D721Med (cell line): ENCODE data around the gene FILIP1L.

ENCODE experiments used
- DNase-seq: peaks from one replicate; pipeline ENCODE4 v3.0.0; 2011; ENCODE audit warnings: low spot score; ENCODE audit not compliant: insufficient read length
- FAIRE-seq: peaks from 2 replicates; lab custom pipeline; 2011; peaks lifted over from hg19 to GRCh38; lab: Jason Lieb, UNC
- TF ChIP-seq, protein P1 (sequence below): IDR thresholded peaks from 2 replicates; pipeline ENCODE4 v1.5.1; 2012; ENCODE audit warnings: mild to moderate bottlenecking, control low read depth; ENCODE audit not compliant: insufficient read depth; ENCODE audit errors: missing control alignments

FILIP1L gene

DNA sequence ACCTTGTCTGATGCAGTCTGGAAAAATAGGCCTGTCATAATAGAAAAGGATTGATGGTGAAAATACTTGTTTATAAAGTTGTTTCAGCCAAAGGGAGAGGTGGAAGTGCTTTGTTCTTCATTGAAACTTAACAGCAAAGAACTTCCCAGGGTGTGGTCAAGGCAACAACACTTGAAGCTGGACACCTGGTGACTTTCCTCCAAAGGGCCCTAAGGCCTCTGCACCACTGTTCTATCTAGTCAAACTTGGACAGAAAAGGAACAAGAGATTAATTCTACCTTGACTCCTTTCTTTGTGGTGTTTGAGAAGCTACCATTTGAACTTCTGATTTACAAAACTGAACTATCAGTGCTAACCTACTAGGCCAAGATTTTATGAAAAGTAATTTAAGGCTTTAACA, 194.6 kb downstream of the FILIP1L start:
- FAIRE-seq (no peak), DNase-seq (no peak)
- TF ChIP-seq, protein P1, sequence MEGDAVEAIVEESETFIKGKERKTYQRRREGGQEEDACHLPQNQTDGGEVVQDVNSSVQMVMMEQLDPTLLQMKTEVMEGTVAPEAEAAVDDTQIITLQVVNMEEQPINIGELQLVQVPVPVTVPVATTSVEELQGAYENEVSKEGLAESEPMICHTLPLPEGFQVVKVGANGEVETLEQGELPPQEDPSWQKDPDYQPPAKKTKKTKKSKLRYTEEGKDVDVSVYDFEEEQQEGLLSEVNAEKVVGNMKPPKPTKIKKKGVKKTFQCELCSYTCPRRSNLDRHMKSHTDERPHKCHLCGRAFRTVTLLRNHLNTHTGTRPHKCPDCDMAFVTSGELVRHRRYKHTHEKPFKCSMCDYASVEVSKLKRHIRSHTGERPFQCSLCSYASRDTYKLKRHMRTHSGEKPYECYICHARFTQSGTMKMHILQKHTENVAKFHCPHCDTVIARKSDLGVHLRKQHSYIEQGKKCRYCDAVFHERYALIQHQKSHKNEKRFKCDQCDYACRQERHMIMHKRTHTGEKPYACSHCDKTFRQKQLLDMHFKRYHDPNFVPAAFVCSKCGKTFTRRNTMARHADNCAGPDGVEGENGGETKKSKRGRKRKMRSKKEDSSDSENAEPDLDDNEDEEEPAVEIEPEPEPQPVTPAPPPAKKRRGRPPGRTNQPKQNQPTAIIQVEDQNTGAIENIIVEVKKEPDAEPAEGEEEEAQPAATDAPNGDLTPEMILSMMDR = no peak

DNA sequence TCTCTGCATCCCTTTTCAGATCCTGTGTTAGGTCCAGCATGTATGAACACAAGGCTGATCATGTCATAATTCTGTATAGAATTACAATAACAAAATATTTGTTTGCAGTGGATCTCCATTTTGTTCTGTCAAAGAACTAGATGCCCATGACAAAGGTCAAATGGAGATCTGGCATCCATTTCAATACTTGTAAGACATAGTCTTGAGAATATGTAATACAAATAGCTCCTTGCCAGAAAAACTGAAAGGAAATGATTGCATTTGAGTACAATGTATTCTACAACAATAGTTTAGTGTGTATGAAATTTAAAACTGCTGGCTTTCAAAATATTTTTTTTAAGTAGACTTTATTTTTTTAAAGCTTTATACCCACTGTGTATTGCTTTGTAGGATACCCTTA, 195.6 kb downstream of the FILIP1L start:
- FAIRE-seq (no peak), DNase-seq (no peak)
- TF ChIP-seq, protein P1 = no peak

DNA sequence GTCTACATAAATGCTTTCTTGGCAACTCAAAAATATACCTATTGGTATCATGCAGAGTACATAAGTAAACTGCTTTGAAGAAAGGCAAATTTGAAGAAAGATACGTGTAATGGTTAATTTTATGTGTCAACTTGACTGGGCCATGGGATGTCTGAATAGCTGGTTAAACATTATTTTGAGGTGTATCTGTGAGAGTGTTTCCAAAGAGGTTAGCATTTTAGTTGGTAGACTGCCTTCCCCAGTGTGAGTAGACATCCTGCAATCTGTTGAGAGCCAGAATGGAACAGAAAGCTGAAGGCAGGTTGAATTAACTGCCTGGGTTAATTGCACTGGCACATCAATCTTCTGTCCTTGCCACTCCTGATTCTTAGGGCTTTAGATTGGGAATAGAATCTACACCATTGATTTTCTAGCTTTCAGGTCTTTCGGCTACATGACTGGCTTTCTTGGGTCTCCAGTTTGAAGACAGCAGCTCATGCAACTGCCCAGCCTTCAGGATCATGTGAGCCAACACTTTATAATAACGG, 198.3 kb downstream of the FILIP1L start:
- TF ChIP-seq, protein P1 = no peak
- DNase-seq = no peak
- no peak for FAIRE-seq

DNA sequence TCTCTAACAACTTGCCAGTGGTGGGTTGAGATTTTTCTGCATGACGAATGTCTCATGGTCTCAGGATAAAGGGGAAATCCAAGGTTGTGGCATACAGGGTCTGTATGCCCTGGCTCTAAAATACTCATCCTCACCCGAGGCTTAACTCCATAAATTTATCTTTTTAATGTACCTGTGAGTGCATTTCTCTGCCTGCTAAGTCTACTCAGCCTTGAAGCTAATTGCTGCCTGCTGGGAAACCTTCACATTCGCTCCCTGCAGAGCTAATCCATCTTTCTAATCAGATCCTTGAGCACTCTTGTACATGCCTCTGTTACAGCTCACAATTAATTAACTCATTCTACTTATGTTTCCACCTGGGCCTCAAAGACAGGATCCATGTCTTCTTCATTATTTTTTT, 202.9 kb downstream of the FILIP1L start:
- DNase-seq (no peak), FAIRE-seq (no peak)
- TF ChIP-seq, protein P1 = no peak

DNA sequence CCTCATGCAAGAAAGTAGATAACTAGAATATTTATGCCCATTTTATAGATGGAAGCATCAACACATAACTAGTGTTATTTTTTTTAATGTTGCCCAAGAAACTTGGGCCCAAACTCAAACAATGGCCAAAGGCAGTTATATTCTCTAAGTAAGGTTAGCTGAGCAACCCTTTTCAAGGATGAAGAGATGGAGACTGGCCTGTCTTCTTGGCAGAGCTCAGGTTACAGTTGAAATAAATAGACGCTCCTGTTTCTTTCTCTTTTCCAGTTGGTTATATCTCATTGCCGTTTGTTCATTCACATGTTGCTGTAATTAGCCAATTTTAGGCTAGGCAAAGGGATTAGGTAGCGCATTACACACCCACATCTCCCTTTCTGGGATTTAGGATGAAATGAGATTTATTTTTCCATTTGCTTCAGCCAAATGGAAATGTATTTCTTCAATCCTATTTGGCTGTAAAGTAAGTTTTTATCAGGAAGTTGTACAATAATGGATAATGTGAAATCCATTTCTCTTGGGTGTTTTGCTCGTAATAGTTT, 203.5 kb downstream of the FILIP1L start:
- no peak for DNase-seq
- FAIRE-seq = no peak
- TF ChIP-seq, protein P1 = no peak

DNA sequence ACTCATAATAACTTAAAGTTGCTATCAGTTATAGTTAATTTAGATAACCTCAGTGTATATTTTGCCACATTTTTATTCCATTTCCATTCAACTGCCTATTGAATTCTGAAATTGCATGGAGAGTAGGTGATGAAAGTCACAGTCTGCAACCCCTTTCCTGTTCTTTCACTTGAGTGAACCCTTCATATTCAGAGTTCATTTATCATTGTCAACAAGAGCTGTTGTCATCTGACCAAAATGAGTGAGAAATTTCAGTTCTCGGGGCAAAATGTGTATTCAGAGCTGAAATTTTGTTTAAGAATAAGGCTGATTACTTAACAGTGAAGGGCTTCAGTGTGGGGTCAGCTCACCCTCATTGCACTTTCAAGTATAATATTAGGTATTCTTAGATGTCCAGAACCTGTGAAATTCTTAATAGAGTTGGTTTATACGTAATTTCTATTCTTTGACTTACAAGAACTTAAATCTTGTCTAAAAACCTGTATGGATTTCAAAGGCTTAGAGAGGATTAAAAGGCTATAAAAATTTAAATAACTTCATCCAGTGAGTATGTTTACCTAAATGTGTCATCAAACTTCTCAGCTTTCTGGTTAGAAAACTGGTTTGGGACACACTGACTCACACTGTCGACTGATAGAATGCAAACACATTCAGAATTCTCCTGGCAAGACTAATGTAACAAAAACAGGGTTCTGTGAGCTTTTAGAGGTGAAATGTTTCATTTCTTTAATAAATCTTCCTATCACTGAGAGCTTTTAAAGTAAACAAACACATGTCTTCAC, 204.4 kb downstream of the FILIP1L start:
- FAIRE-seq (no peak), DNase-seq (no peak)
- TF ChIP-seq, protein P1 = no peak
